IMR-90 (cell line): ENCODE data around the gene GAREM1. TPM values are rescaled to one million over a fixed set of nuclear protein-coding genes. Genes with fewer than 3 reads are reported as not detected.

Experiments
- ATAC-seq: fragments of 200-7000 bp; cut with Tn5 transposase; 2 replicates; pipeline ENCODE4 v1.9.1; 2020; ENCODE audit warnings: low read depth, mild to moderate bottlenecking, moderate library complexity
- BruUV-seq: library from RNA; stranded (reverse); fragments of 400-500 nt; replicated peaks from 2 replicates; lab custom pipeline; 2021; lab: Mats Ljungman, UMichigan
- CTCF ChIA-PET: fragments of 300-600 bp; formaldehyde crosslinking; extraction: SDS; loops from one replicate; lab custom pipeline; 2021; ENCODE audit warnings: antibody characterized with exemption; lab: Yijun Ruan, JAX
- POLR2A ChIA-PET: fragments of 300-600 bp; sonication (Branson Sonifier 250); formaldehyde crosslinking; loops from one replicate; lab custom pipeline; 2022; ENCODE audit warnings: antibody characterized with exemption; ENCODE audit not compliant: unreplicated experiment; lab: Charles Lee
- DNase-seq: peaks from one replicate; pipeline ENCODE4 v3.0.0; 2013
- H2AFZ ChIP-seq: replicated peaks from 2 replicates; pipeline ENCODE3; 2013; ENCODE audit warnings: low read length, mild to moderate bottlenecking; ENCODE audit not compliant: poor library complexity
- H2AK5ac ChIP-seq: 2 replicates; pipeline ENCODE4 v1.6.1; 2013; ENCODE audit warnings: low read depth, low read length, inconsistent platforms
- H2AK9ac ChIP-seq: replicated peaks from 2 replicates; pipeline ENCODE3; 2013; ENCODE audit warnings: mild to moderate bottlenecking, low read depth, low read length, moderate library complexity; ENCODE audit not compliant: poor library complexity
- H2BK120ac ChIP-seq: 2 replicates; pipeline ENCODE4 v1.6.1; 2013; ENCODE audit warnings: low read depth, low read length, inconsistent platforms
- H2BK15ac ChIP-seq: 3 replicates; pipeline ENCODE4 v1.6.1; 2013; ENCODE audit warnings: low read depth, low read length, inconsistent platforms
- H2BK20ac ChIP-seq: 2 replicates; pipeline ENCODE4 v1.6.1; 2013; ENCODE audit warnings: low read depth, mild to moderate bottlenecking, inconsistent platforms, low read length, moderate library complexity
- H2BK5ac ChIP-seq: 2 replicates; pipeline ENCODE4 v1.6.1; 2013; ENCODE audit warnings: mild to moderate bottlenecking, low read depth, low read length, inconsistent platforms; ENCODE audit not compliant: poor library complexity, severe bottlenecking
- H3K14ac ChIP-seq: replicated peaks from 2 replicates; pipeline ENCODE4 v1.6.1; 2013; ENCODE audit warnings: low read depth, low read length, inconsistent platforms
- H3K18ac ChIP-seq: 2 replicates; pipeline ENCODE4 v1.6.1; 2013; ENCODE audit warnings: low read depth, low read length, control low read depth
- H3K23ac ChIP-seq: 2 replicates; pipeline ENCODE4 v1.6.1; 2013; ENCODE audit warnings: low read depth, low read length, inconsistent platforms
- H3K27ac ChIP-seq: 2 replicates; pipeline ENCODE4 v1.5.1; 2013; ENCODE audit warnings: mild to moderate bottlenecking, control low read depth, low read length; ENCODE audit not compliant: insufficient read depth
- H3K27me3 ChIP-seq: 2 replicates; pipeline ENCODE4 v1.6.1; 2013; ENCODE audit warnings: low read length; ENCODE audit not compliant: control insufficient read depth, insufficient read depth
- H3K36me3 ChIP-seq: 2 replicates; pipeline ENCODE4 v1.6.1; 2013; ENCODE audit warnings: low read length, mixed read lengths; ENCODE audit not compliant: control insufficient read depth, insufficient read depth
- H3K4ac ChIP-seq: 2 replicates; pipeline ENCODE4 v1.6.1; 2013; ENCODE audit warnings: low read depth, low read length, inconsistent platforms
- H3K4me1 ChIP-seq: 2 replicates; pipeline ENCODE4 v1.6.1; 2013; ENCODE audit warnings: low read length, mixed read lengths; ENCODE audit not compliant: control insufficient read depth, insufficient read depth
- H3K4me2 ChIP-seq: 2 replicates; pipeline ENCODE4 v1.6.1; 2013; ENCODE audit warnings: low read depth, mild to moderate bottlenecking, control low read depth, low read length, moderate library complexity
- H3K4me3 ChIP-seq: 2 replicates; pipeline ENCODE4 v1.5.1; 2013; ENCODE audit warnings: low read depth, mild to moderate bottlenecking, control low read depth, low read length, moderate library complexity; ENCODE audit not compliant: insufficient read depth
- H3K56ac ChIP-seq: 2 replicates; pipeline ENCODE4 v1.6.1; 2013; ENCODE audit warnings: low read length, inconsistent platforms; ENCODE audit not compliant: insufficient read depth; ENCODE audit errors: extremely low read depth
- H3K79me1 ChIP-seq, 2 experiments: 2 replicates each; pipeline ENCODE4 v1.6.1; 2013; ENCODE audit warnings: low read length in 2 of 2, inconsistent platforms in 1 of 2, low read depth in 1 of 2
- H3K9ac ChIP-seq: 2 replicates; pipeline ENCODE4 v1.6.1; 2013; ENCODE audit warnings: low read depth, low read length, control low read depth
- H3K9me1 ChIP-seq: 2 replicates; pipeline ENCODE4 v1.6.1; 2013; ENCODE audit warnings: low read length, inconsistent platforms; ENCODE audit not compliant: insufficient read depth
- H3K9me3 ChIP-seq: 2 replicates; pipeline ENCODE4 v1.6.1; 2013; ENCODE audit warnings: low read length; ENCODE audit not compliant: control insufficient read depth, insufficient read depth
- H4K20me1 ChIP-seq: 2 replicates; pipeline ENCODE4 v1.6.1; 2013; ENCODE audit warnings: low read length, inconsistent platforms; ENCODE audit not compliant: insufficient read depth
- H4K5ac ChIP-seq: 2 replicates; pipeline ENCODE4 v1.6.1; 2013; ENCODE audit warnings: mild to moderate bottlenecking, low read depth, low read length, control low read depth
- H4K8ac ChIP-seq, 2 experiments: 2 replicates each; pipeline ENCODE4 v1.6.1; 2013; ENCODE audit warnings: low read depth in 2 of 2, low read length in 2 of 2, control low read depth in 1 of 2, inconsistent platforms in 1 of 2
- H4K91ac ChIP-seq: 2 replicates; pipeline ENCODE4 v1.6.1; 2013; ENCODE audit warnings: low read depth, low read length, inconsistent platforms; ENCODE audit not compliant: insufficient read depth
- CEBPB ChIP-seq: IDR thresholded peaks from 2 replicates; pipeline ENCODE4 v1.6.1; 2012; ENCODE audit warnings: low read depth, low read length, improper control_type of control experiment
- POLR2A ChIP-seq: IDR thresholded peaks from 2 replicates; pipeline ENCODE4 v1.6.1; 2012; ENCODE audit warnings: mild to moderate bottlenecking, low read depth, low read length
- RCOR1 ChIP-seq: IDR thresholded peaks from 2 replicates; pipeline ENCODE4 v1.6.1; 2012; ENCODE audit warnings: mild to moderate bottlenecking, low read length, improper control_type of control experiment; ENCODE audit not compliant: insufficient replicate concordance
- RFX5 ChIP-seq: IDR thresholded peaks from 2 replicates; pipeline ENCODE4 v1.8.0; 2012; ENCODE audit warnings: low read depth, mild to moderate bottlenecking, low read length, moderate library complexity
- WGBS, 2 experiments: methylation state at CpG; one replicate each; pipeline versions ENCODE4 v1.1.5 to v1.1.7; 2013; ENCODE audit warnings: missing lambda C conversion rate in 2 of 2; ENCODE audit not compliant: insufficient read length in 1 of 2; ENCODE audit errors: extremely low coverage in 2 of 2; 5-methylcytosine and 5-hydroxymethylcytosine counted together
- dilution Hi-C: fragments of 300-500 bp; cut with HindIII; formaldehyde crosslinking; loops from one replicate; pipeline ENCODE4 v1.14.3; 2018; ENCODE audit warnings: low sequenced_read_pairs; ENCODE audit not compliant: unreplicated experiment
- in situ Hi-C: fragments of 300-500 bp; cut with MboI; formaldehyde crosslinking; loops from 3 replicates; pipeline ENCODE4 v1.14.3; 2019; ENCODE audit warnings: low sequenced_read_pairs, inconsistent platforms, mixed read lengths
- intact Hi-C: fragments of 100-400 bp; cut with micrococcal nuclease; formaldehyde crosslinking; loops from 2 replicates; pipeline ENCODE4 v1.10.0; 2022
- polyA plus RNA-seq, 3 experiments: library from polyadenylated mRNA; depleted of rRNA; stranded (reverse); fragments of >200 nt; gene quantifications; 2 replicates each; pipeline ENCODE4 v1.2.3, GENCODE V29; 2012; ENCODE audit warnings: low replicate concordance in 1 of 3
- total RNA-seq: library from RNA; depleted of rRNA; stranded (reverse); fragments of >200 nt; gene quantifications from 2 replicates; pipeline ENCODE4 v1.2.3, GENCODE V29; 2012
- TF ChIP-seq, protein P1 (sequence below): fragments of 150-350 bp; IDR thresholded peaks from 2 replicates; pipeline ENCODE4 v1.6.1; 2016; ENCODE audit warnings: low read depth, mild to moderate bottlenecking, low read length, moderate library complexity, borderline replicate concordance

The GAREM1 gene
- total and polyA plus RNA-seq, 2 of the 4 experiments (the other 2 are of a cell fraction), result 1.4 to 2.3 TPM

DNA sequence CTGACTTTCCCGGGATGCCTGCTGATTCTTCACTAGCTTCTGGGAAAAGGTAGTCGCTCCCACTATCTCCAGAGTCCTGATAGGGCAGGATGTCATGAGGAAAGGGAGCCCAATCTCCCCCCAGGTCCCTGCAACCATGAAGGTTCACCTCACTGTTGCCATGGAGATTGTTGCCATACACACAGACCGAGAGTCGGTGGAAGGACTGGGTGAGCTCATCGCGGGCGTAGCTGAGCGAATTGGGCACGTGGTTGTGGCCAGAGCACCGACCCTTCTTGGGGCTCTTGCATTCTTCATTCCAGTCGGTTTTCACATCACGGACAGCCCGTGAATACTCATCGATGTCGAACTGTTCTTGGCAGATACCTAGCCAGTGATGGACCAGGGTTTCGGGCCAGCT, 183.4 kb downstream of the GAREM1 start:
- POLR2A ChIA-PET, result no interaction called here

More for the DNA sequence above, 183.4 kb downstream of the GAREM1 start:
- no peak overlapping the region for H3K4me2 ChIP-seq
- H3K23ac ChIP-seq, result no peak overlapping the region
- H3K4ac ChIP-seq, result no peak overlapping the region
- intact Hi-C loops (no loop called here), dilution Hi-C loops (loop anchor here (25.0 kb wide), 1 partner anchor 175 kb away; the partner anchor contains the start of gene GAREM1), in situ Hi-C loops (no loop called here)
- ATAC-seq (no peak), DNase-seq (no peak)
- no peak overlapping the region for H2BK5ac ChIP-seq
- BruUV-seq, result no TSS peak
- H3K79me1 ChIP-seq, result no peaks in the 10 kb centered on the region
- no peak for TF ChIP-seq POLR2A
- TF ChIP-seq, protein P1, sequence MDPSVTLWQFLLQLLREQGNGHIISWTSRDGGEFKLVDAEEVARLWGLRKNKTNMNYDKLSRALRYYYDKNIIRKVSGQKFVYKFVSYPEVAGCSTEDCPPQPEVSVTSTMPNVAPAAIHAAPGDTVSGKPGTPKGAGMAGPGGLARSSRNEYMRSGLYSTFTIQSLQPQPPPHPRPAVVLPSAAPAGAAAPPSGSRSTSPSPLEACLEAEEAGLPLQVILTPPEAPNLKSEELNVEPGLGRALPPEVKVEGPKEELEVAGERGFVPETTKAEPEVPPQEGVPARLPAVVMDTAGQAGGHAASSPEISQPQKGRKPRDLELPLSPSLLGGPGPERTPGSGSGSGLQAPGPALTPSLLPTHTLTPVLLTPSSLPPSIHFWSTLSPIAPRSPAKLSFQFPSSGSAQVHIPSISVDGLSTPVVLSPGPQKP, result no peak
- no peak for TF ChIP-seq RFX5
- TF ChIP-seq CEBPB, result no peak
- TF ChIP-seq RCOR1, result no peak
- H3K9me1 ChIP-seq, result no peaks in the 10 kb centered on the region
- no peak overlapping the region for H3K18ac ChIP-seq
- peaks cover 6% of the 10 kb centered on the region; the same call in 1 of the 2 replicates for H3K36me3 ChIP-seq
- 80% methylated on average over 1 of the region's 16 CpGs; no CpG with 5 or more reads in 1 of the 2 experiments for WGBS, 2 experiments
- no peaks in the 10 kb centered on the region for H3K9me3 ChIP-seq
- no peak overlapping the region for H2AK9ac ChIP-seq
- H2BK120ac ChIP-seq, result no peak overlapping the region
- no peaks in the 10 kb centered on the region for H3K27me3 ChIP-seq
- no peak overlapping the region for H2BK15ac ChIP-seq
- no peak overlapping the region for H3K14ac ChIP-seq
- no peak overlapping the region for H3K27ac ChIP-seq
- no peak overlapping the region for H2BK20ac ChIP-seq
- H4K5ac ChIP-seq, result no peak overlapping the region
- no peak overlapping the region for H3K56ac ChIP-seq
- H4K91ac ChIP-seq, result no peak overlapping the region
- no peak overlapping the region for H2AFZ ChIP-seq
- CTCF ChIA-PET, result interaction anchor here (0.6 kb wide), 1 partner anchor 183 kb away, joined by 3 read pairs; the partner anchor contains the start of gene GAREM1
- H3K4me3 ChIP-seq, result no peak overlapping the region
- no peaks in the 10 kb centered on the region for H3K4me1 ChIP-seq
- no peak overlapping the region for H4K8ac ChIP-seq
- H3K9ac ChIP-seq, result no peak overlapping the region
- H4K20me1 ChIP-seq, result no peaks in the 10 kb centered on the region
- no peak overlapping the region for H2AK5ac ChIP-seq
